Mucosa of descending colon (tissue), 3 donors: ENCODE measurements around the gene POMGNT2. TPM values are rescaled to one million over a fixed set of nuclear protein-coding genes. Genes with fewer than 3 reads are reported as not detected.
"Not testable (repeated sequence)": the region's sequence is repeated elsewhere in the genome, so short reads cannot be mapped to it uniquely, and the experiment has no call there.

Source experiments
- ATAC-seq: fragments of 200-7000 bp; cut with Tn5 transposase; one replicate; pipeline ENCODE4 v1.9.1; 2020; ENCODE audit warnings: mild to moderate bottlenecking, moderate library complexity
- DNase-seq, 3 donors: peaks; one replicate each; pipeline ENCODE4 v3.0.0-alpha.2; 2020
- H3K36me3 ChIP-seq: fragments of 200-600 bp; one replicate; pipeline ENCODE4 v1.8.0; 2021; ENCODE audit warnings: low read depth, mild to moderate bottlenecking
- H3K4me1 ChIP-seq: fragments of 200-600 bp; one replicate; pipeline ENCODE4 v1.8.0; 2021; ENCODE audit warnings: low read depth, mild to moderate bottlenecking
- H3K4me3 ChIP-seq: fragments of 200-600 bp; one replicate; pipeline ENCODE4 v1.8.0; 2021; ENCODE audit warnings: mild to moderate bottlenecking
- H3K9me3 ChIP-seq: fragments of 200-600 bp; one replicate; pipeline ENCODE4 v1.8.0; 2021; ENCODE audit warnings: mild to moderate bottlenecking
- intact Hi-C, 2 donors: fragments of 100-400 bp; cut with DNase I in 1 of 2; cut with micrococcal nuclease in 1 of 2; formaldehyde crosslinking; loops; one replicate each; pipeline versions ENCODE4 v1.11.0 to v1.11.1; 2022; cut with DNase I, micrococcal nuclease
- total RNA-seq, 3 donors: library from RNA; stranded (reverse); fragmentation: NEBNext Ultra II Directional in 2 of 3; extraction: Animal tissue kit (Norgen Biotek cat#: 25700) in 2 of 3; gene quantifications; one replicate each; pipeline versions ENCODE4 v1.2.1 to v1.2.4, GENCODE V29; 2021 to 2023
- TF ChIP-seq, protein P1 (sequence below): fragments of 200-600 bp; IDR thresholded peaks from one replicate; pipeline ENCODE4 v1.8.0; 2022; ENCODE audit warnings: antibody characterized with exemption, mild to moderate bottlenecking
- donor health status: DM: no; HTN: no; CAD: no; lungs with moderate emphysema.
- donor health status: DM: no; HTN: no; CAD: no.
- donor health status: DM: no; HTN: yes; CAD: no.

POMGNT2 gene
- total RNA-seq, 3 donors from 2014 or later, result 2.8 to 12.6 (median 4.9) TPM

- DNase-seq (no peak), ATAC-seq (no peak)
- TF ChIP-seq, protein P1, sequence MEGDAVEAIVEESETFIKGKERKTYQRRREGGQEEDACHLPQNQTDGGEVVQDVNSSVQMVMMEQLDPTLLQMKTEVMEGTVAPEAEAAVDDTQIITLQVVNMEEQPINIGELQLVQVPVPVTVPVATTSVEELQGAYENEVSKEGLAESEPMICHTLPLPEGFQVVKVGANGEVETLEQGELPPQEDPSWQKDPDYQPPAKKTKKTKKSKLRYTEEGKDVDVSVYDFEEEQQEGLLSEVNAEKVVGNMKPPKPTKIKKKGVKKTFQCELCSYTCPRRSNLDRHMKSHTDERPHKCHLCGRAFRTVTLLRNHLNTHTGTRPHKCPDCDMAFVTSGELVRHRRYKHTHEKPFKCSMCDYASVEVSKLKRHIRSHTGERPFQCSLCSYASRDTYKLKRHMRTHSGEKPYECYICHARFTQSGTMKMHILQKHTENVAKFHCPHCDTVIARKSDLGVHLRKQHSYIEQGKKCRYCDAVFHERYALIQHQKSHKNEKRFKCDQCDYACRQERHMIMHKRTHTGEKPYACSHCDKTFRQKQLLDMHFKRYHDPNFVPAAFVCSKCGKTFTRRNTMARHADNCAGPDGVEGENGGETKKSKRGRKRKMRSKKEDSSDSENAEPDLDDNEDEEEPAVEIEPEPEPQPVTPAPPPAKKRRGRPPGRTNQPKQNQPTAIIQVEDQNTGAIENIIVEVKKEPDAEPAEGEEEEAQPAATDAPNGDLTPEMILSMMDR, result no peak
- Histone ChIP-seq H3K36me3 (no peaks in the 10 kb centered on the region), H3K4me3 (no peak overlapping the region), H3K4me1 (no peaks in the 10 kb centered on the region), H3K9me3 (peaks cover 53% of the 10 kb centered on the region)
- intact Hi-C loops, result no loop called here
Measured at GRCh38 chr3:43046583-43046982, 59.3 kb downstream of the POMGNT2 start.

- intact Hi-C loops, result not testable (repeated sequence)
- H3K9me3 ChIP-seq, result peaks cover 41% of the 10 kb centered on the region
Measured at GRCh38 chr3:43045079-43045478, 60.8 kb downstream of the POMGNT2 start.

DNA sequence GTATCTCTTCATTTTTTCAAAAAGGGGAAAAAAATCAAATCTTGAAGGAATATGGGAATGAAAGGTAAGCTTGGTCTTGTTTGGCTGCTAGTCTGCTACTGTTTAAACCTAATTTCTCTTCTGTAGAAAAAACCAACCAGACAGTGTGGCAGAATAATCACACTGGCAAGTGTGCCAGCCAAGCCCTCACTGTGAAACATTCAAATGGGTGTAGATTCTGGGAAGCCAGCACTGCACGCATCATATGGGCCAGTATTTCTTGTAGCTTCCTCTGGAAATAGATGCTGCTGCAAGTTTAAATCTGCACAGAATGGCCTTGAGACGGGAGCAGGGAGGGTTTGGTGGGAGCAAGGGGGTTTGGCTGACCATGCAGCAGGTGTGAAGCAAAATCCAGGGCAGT lies 62.1 kb downstream of the POMGNT2 start:
- Histone ChIP-seq H3K9me3 (peaks cover 32% of the 10 kb centered on the region), H3K4me1 (no peaks in the 10 kb centered on the region), H3K36me3 (no peaks in the 10 kb centered on the region), H3K4me3 (no peak overlapping the region)
- ATAC-seq, result no peak
- intact Hi-C loops, result no loop called here
- TF ChIP-seq, protein P1, result no peak
- no peak for DNase-seq

More at GRCh38 chr3:43045079-43045478, 60.8 kb downstream of the POMGNT2 start:
- ATAC-seq, H3K4me3 ChIP-seq, H3K4me1 ChIP-seq, DNase-seq, H3K36me3 ChIP-seq: not testable (repeated sequence)

DNA sequence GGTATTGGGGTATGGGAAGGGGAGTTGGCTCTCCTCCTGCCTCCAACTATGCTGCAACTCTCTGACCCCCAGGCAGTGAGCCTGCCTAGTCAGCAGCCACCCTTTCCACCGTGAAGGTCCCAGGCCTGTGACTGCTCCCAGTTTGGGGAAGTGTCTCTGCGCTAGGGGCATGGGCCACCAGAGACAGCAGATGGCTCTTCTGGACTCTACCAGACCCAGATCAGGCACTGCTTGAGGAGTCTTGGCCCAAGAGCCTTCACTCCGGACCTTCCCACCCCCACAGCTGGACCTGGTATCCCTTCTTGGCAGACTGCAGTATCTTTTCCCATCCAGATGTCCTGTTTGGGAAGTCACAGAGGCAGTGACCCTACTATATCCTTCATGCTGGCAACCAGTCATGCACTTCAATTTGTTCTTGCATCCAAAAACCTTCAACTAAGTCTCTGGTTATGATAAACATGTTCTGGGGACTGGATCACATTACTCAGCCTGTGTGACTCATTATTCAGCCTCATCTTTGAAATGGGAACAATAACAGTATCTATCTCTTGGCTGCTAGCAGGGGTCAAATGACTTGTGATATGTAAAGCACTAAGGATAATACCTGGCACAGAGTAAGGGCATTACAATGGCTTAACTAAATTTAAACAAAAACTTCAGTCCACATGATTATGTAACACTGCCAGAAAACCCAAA lies 62.7 kb downstream of the POMGNT2 start:
- no peak for ATAC-seq
- H3K4me3 ChIP-seq, result no peak overlapping the region
- H3K4me1 ChIP-seq, result no peaks in the 10 kb centered on the region
- TF ChIP-seq, protein P1, result no peak
- DNase-seq, result peak in 1 of 3 donors; percentile 21
- H3K9me3 ChIP-seq, result peaks cover 29% of the 10 kb centered on the region
- intact Hi-C loops, result no loop called here
- H3K36me3 ChIP-seq, result no peaks in the 10 kb centered on the region

DNA sequence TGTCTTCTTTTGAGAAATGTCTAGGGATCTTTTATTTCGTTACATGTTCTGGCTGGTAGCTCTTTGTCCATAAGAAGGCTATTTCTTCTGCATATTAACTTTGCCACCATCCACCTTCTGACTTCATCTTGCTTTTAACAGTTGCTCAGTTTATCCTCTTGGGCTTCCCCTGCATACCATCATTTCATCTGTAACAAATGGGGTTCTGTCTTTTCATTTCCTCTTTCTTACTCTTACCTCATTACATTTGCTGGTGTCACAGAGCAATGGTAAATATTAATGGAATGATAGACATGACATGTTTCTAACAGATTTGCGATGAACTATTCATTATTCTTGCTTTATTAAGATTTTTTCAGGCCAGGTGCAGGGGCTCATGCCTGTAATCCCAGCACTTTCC lies 64.4 kb downstream of the POMGNT2 start:
- no peaks in the 10 kb centered on the region for H3K4me1 ChIP-seq

DNA sequence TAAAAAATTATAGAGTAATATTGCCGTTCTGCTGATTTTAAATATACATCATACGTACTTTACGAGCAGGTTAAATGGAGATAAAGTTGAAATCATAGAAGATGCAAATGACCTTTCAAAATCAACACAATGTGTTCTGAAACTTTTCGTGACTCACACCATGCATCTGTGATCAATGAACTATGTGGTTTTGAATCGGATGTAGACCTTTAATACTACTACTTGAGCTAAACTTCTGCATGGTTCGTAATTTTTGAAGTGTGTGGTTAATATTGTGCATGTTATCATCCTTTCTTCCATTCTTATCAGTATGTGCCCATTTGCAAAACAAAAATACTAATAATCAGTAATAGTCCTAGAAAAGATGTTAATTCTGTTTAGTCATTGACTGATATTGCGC lies 67.9 kb downstream of the POMGNT2 start:
- Histone ChIP-seq H3K9me3 (no peaks in the 10 kb centered on the region), H3K4me1 (no peaks in the 10 kb centered on the region), H3K36me3 (no peaks in the 10 kb centered on the region), H3K4me3 (no peak overlapping the region)
- ATAC-seq (no peak), DNase-seq (no peak)
- intact Hi-C loops, result no loop called here
- TF ChIP-seq, protein P1, result no peak

More for the DNA sequence above, 64.4 kb downstream of the POMGNT2 start:
- H3K9me3 ChIP-seq, result peaks cover 24% of the 10 kb centered on the region
- ATAC-seq (no peak), DNase-seq (no peak)
- intact Hi-C loops, result no loop called here
- H3K4me3 ChIP-seq, result no peak overlapping the region
- H3K36me3 ChIP-seq, result no peaks in the 10 kb centered on the region
- TF ChIP-seq, protein P1, result no peak
